Retina (tissue), 1 donor: Measurements from ENCODE around the gene MRPS10.
"Not testable (repeated sequence)": the region's sequence is repeated elsewhere in the genome, so short reads cannot be mapped to it uniquely, and the experiment has no call there.

Experiments
- DNase-seq: peaks from one replicate; pipeline ENCODE4 v3.0.0-alpha.2; 2016

The MRPS10 gene

GRCh38 chr6:42237857-42238256 lies 20.2 kb upstream of the MRPS10 start:
- no peak for DNase-seq

- DNase-seq = no peak
Observed at GRCh38 chr6:42236682-42237473, 19.2 kb upstream of the MRPS10 start.

- DNase-seq = no peak
Observed at GRCh38 chr6:42236030-42236429, 18.4 kb upstream of the MRPS10 start.

GRCh38 chr6:42232035-42232434 lies 14.4 kb upstream of the MRPS10 start:
- no peak for DNase-seq

GRCh38 chr6:42230345-42231321 lies 13.0 kb upstream of the MRPS10 start:
- DNase-seq = no peak

- no peak for DNase-seq
Observed at GRCh38 chr6:42229506-42230119, 12.0 kb upstream of the MRPS10 start.

GRCh38 chr6:42228305-42228704 lies 10.6 kb upstream of the MRPS10 start:
- no peak for DNase-seq

- DNase-seq = no peak
Observed at GRCh38 chr6:42227173-42227850, 9.7 kb upstream of the MRPS10 start.

- DNase-seq = no peak
Observed at GRCh38 chr6:42226645-42227143, 9.0 kb upstream of the MRPS10 start.

- DNase-seq = no peak
Observed at GRCh38 chr6:42226161-42226611, 8.5 kb upstream of the MRPS10 start.

GRCh38 chr6:42225419-42225818 lies 7.8 kb upstream of the MRPS10 start:
- no peak for DNase-seq

- DNase-seq = no peak
Observed at GRCh38 chr6:42225029-42225339, 7.3 kb upstream of the MRPS10 start.

GRCh38 chr6:42224222-42225028 lies 6.8 kb upstream of the MRPS10 start:
- DNase-seq = no peak

GRCh38 chr6:42222448-42222847 lies 4.8 kb upstream of the MRPS10 start:
- DNase-seq = no peak

GRCh38 chr6:42221546-42221945 lies 3.9 kb upstream of the MRPS10 start:
- DNase-seq = no peak

- DNase-seq = no peak
Observed at GRCh38 chr6:42220807-42221206, 3.1 kb upstream of the MRPS10 start.

- no peak for DNase-seq
Observed at GRCh38 chr6:42217157-42217518, 523 bp downstream of the MRPS10 start.

GRCh38 chr6:42216495-42216894 lies 1.2 kb downstream of the MRPS10 start:
- not testable (repeated sequence) for DNase-seq

GRCh38 chr6:42212442-42212841 lies 5.2 kb downstream of the MRPS10 start:
- no peak for DNase-seq

- no peak for DNase-seq
Observed at GRCh38 chr6:42211726-42212125, 5.9 kb downstream of the MRPS10 start.

GRCh38 chr6:42210551-42210950 lies 7.1 kb downstream of the MRPS10 start:
- DNase-seq = no peak

GRCh38 chr6:42207559-42207958 lies 10.1 kb downstream of the MRPS10 start:
- DNase-seq = not testable (repeated sequence)
